ENCODE measurements around the gene CTXN2.

DNA sequence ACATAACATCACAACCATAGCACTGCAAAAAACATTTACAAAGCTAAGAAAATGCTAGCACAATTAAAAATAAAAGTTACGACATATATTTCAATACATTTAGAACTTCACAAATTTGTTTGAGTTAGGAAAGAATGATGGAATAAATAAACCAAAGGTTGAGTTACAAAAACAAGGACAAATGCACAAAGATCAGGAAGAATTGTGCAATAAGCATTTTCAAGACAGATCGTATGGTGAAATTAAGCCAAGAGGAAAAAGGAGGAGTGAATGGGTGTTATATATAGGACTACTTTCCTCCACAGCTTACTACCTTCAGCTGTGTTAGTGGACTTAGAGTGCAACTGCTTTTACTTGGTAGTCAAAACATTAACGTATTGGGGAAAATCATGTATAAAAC is 5.9 kb upstream of the CTXN2 start:
- no peak for TF ChIP-seq EZH2phosphoT487 (IDR thresholded peaks at IDR 0.05; ENCODE audit: unreplicated experiment)
- TF ChIP-seq, protein P1, sequence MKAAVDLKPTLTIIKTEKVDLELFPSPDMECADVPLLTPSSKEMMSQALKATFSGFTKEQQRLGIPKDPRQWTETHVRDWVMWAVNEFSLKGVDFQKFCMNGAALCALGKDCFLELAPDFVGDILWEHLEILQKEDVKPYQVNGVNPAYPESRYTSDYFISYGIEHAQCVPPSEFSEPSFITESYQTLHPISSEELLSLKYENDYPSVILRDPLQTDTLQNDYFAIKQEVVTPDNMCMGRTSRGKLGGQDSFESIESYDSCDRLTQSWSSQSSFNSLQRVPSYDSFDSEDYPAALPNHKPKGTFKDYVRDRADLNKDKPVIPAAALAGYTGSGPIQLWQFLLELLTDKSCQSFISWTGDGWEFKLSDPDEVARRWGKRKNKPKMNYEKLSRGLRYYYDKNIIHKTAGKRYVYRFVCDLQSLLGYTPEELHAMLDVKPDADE (IDR thresholded peaks at IDR 0.05), result no peak
- no peak for TF ChIP-seq JUNB (IDR thresholded peaks at IDR 0.05; ENCODE audit: unreplicated experiment)

All from GM23338 (cell line).